Muscle of leg (tissue), 11 donors: ENCODE data around the gene B4GALT4. TPM values are rescaled to one million over a fixed set of nuclear protein-coding genes. Genes with fewer than 3 reads are reported as not detected.

Source experiments
- DNase-seq: peaks from one replicate; pipeline ENCODE4 v3.0.0; 2013
- H3K27ac ChIP-seq: one replicate; pipeline ENCODE4 v1.5.1; 2013; ENCODE audit warnings: mild to moderate bottlenecking, low read length, control low read depth
- H3K27me3 ChIP-seq: one replicate; pipeline ENCODE4 v1.6.1; 2013; ENCODE audit warnings: low read length; ENCODE audit not compliant: control insufficient read depth, insufficient read depth
- H3K36me3 ChIP-seq: one replicate; pipeline ENCODE4 v1.6.1; 2013; ENCODE audit warnings: low read length; ENCODE audit not compliant: control insufficient read depth, insufficient read depth
- H3K4me1 ChIP-seq: one replicate; pipeline ENCODE4 v1.6.1; 2013; ENCODE audit warnings: low read length; ENCODE audit not compliant: control insufficient read depth, insufficient read depth
- H3K4me3 ChIP-seq: one replicate; pipeline ENCODE4 v1.5.1; 2013; ENCODE audit warnings: low read length, control low read depth
- H3K9me3 ChIP-seq: replicated peaks from 2 replicates; pipeline ENCODE4 v1.6.1; 2013; ENCODE audit warnings: low read depth, low read length; ENCODE audit not compliant: control insufficient read depth
- WGBS: methylation state at CpG from one replicate; pipeline ENCODE4 v1.1.5; 2013; ENCODE audit warnings: missing lambda C conversion rate; ENCODE audit not compliant: insufficient coverage; 5-methylcytosine and 5-hydroxymethylcytosine counted together
- polyA plus RNA-seq, 8 donors: library from polyadenylated mRNA; unstranded; fragments of 120-200 nt; gene quantifications; one replicate each; pipeline versions ENCODE4 v1.2.1 to v1.2.3, GENCODE V29; 2013; ENCODE audit warnings: inconsistent platforms in 1 of 8, low replicate concordance in 1 of 8; ENCODE audit not compliant: insufficient read length in 8 of 8, insufficient read depth in 1 of 8
- total RNA-seq: library from RNA; stranded (reverse); fragments of 120-200 nt; gene quantifications from one replicate; pipeline ENCODE4 v1.2.4, GENCODE V29; 2013

The B4GALT4 gene
- total and polyA plus RNA-seq, 9 donors, result 9.9 to 16.7 (median 11.7) TPM

GRCh38 chr3:119227070-119227850, 13.4 kb downstream of the B4GALT4 start:
- Histone ChIP-seq H3K4me3 (no peak overlapping the region), H3K27ac (no peak overlapping the region), H3K9me3 (no peaks in the 10 kb centered on the region), H3K36me3 (peaks cover 47% of the 10 kb centered on the region), H3K4me1 (no peaks in the 10 kb centered on the region), H3K27me3 (no peaks in the 10 kb centered on the region)
- 75% methylated on average over 2 of the region's 6 CpGs for WGBS
- no peak for DNase-seq

GRCh38 chr3:119225121-119225520, 15.6 kb downstream of the B4GALT4 start:
- Histone ChIP-seq H3K36me3 (peaks cover 49% of the 10 kb centered on the region), H3K9me3 (no peaks in the 10 kb centered on the region), H3K27me3 (no peaks in the 10 kb centered on the region), H3K4me3 (no peak overlapping the region), H3K4me1 (no peaks in the 10 kb centered on the region), H3K27ac (no peak overlapping the region)
- no peak for DNase-seq
- no CpG with 5 or more reads among the region's 3 CpGs for WGBS

DNA sequence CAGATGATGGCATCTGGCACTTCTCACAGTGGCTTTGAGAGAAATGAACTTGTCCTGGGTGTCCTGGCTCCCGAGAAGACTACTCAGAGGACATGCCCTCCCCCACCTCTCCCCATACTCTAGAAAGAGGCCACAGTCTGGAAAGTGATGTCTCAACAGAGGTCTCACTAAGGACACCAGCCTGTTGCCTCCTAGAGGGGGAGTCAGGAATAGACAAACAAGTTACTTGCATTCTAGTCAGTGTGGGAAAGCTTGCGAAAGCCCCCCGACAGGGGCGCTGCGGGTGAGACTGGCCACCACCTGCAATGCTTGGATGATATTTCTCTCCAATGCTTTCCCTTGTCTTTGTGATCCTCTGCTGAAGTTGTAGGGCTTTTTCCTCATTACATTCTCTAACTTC, 17.2 kb downstream of the B4GALT4 start:
- Histone ChIP-seq H3K4me3 (no peak overlapping the region), H3K27me3 (no peaks in the 10 kb centered on the region), H3K9me3 (no peaks in the 10 kb centered on the region), H3K27ac (no peak overlapping the region), H3K4me1 (no peaks in the 10 kb centered on the region), H3K36me3 (peaks cover 44% of the 10 kb centered on the region)
- DNase-seq, result no peak
- 94% methylated on average over 4 of the region's 5 CpGs for WGBS

GRCh38 chr3:119222391-119222790, 18.3 kb downstream of the B4GALT4 start:
- Histone ChIP-seq H3K36me3 (peaks cover 48% of the 10 kb centered on the region), H3K27ac (no peak overlapping the region), H3K27me3 (no peaks in the 10 kb centered on the region), H3K4me3 (no peak overlapping the region), H3K9me3 (no peaks in the 10 kb centered on the region), H3K4me1 (no peaks in the 10 kb centered on the region)
- no peak for DNase-seq
- 89% methylated on average over 7 of the region's 7 CpGs for WGBS

DNA sequence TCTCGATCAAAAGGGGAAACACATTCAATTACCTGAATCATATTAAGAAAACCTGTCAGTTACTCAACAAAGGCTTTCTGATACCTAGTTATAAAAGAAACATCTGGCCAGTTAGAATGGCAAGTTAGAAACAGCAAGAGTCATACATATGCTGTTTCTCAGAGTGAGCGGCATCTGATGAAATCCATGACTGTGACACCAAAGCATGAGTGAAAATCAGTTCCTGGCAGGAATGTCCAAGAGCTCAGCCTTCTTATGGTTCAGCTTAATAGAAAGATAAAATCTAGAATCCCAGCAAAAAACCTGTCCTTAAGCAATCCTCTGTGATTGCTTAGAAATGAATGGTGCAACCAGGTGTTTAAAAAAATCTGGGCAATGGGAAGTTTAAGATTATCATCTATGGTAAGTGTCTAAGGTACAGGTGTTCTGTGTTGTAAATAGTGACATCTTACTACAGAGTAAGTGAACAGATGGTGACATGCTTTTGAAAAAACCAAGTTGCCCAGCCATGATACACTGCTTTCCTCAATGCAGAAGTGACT, 18.8 kb downstream of the B4GALT4 start:
- H3K9me3 ChIP-seq, result no peaks in the 10 kb centered on the region
- no peak for DNase-seq
- H3K4me1 ChIP-seq, result no peaks in the 10 kb centered on the region
- H3K27me3 ChIP-seq, result no peaks in the 10 kb centered on the region
- peaks cover 53% of the 10 kb centered on the region for H3K36me3 ChIP-seq
- H3K4me3 ChIP-seq, result no peak overlapping the region
- WGBS, result 100% methylated on average over 1 of the region's 2 CpGs
- no peak overlapping the region for H3K27ac ChIP-seq

GRCh38 chr3:119220970-119221667, 19.6 kb downstream of the B4GALT4 start:
- Histone ChIP-seq H3K27me3 (no peaks in the 10 kb centered on the region), H3K27ac (no peak overlapping the region), H3K4me3 (no peak overlapping the region), H3K36me3 (peaks cover 47% of the 10 kb centered on the region), H3K4me1 (no peaks in the 10 kb centered on the region), H3K9me3 (no peaks in the 10 kb centered on the region)
- 100% methylated on average over 3 of the region's 3 CpGs for WGBS
- DNase-seq, result no peak

- no peak overlapping the region for H3K27ac ChIP-seq
- H3K27me3 ChIP-seq, result no peaks in the 10 kb centered on the region
- WGBS, result 96% methylated on average over 6 of the region's 7 CpGs
- no peaks in the 10 kb centered on the region for H3K4me1 ChIP-seq
- no peak overlapping the region for H3K4me3 ChIP-seq
- DNase-seq, result no peak
- peaks cover 49% of the 10 kb centered on the region for H3K36me3 ChIP-seq
- no peaks in the 10 kb centered on the region for H3K9me3 ChIP-seq
Observed at GRCh38 chr3:119220198-119220597, 20.5 kb downstream of the B4GALT4 start.

- no CpG with 5 or more reads among the region's 4 CpGs for WGBS
- H3K36me3 ChIP-seq, result peaks cover 54% of the 10 kb centered on the region
Observed at GRCh38 chr3:119219069-119219468, 21.6 kb downstream of the B4GALT4 start.

DNA sequence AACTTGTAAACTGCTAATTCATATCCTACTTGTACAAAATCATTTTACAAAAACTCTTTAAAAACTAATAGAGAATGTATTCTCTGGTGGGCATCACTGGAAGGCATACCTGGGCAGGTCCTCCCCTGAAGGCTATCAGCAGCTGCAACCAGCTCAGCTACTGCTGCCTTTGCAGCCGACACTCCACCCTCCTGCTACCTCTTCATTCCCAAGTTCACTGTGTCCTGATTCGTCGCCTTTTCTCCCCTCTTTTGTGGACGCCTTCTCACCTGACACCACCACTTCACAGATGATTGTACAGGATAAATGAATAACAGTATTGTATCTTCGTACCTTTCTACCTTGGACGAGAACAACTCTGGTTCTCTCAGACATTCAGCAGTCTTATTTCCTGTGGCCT, 28.9 kb downstream of the B4GALT4 start:
- WGBS, result no CpG with 5 or more reads among the region's 6 CpGs
- H3K27ac ChIP-seq, result no peak overlapping the region
- H3K27me3 ChIP-seq, result no peaks in the 10 kb centered on the region
- DNase-seq, result no peak
- no peaks in the 10 kb centered on the region for H3K9me3 ChIP-seq
- H3K36me3 ChIP-seq, result peaks cover 25% of the 10 kb centered on the region
- no peak overlapping the region for H3K4me3 ChIP-seq
- H3K4me1 ChIP-seq, result no peaks in the 10 kb centered on the region

More at GRCh38 chr3:119219069-119219468, 21.6 kb downstream of the B4GALT4 start:
- Histone ChIP-seq H3K27me3 (no peaks in the 10 kb centered on the region), H3K4me1 (no peaks in the 10 kb centered on the region), H3K27ac (no peak overlapping the region), H3K4me3 (no peak overlapping the region), H3K9me3 (no peaks in the 10 kb centered on the region)
- DNase-seq, result no peak

DNA sequence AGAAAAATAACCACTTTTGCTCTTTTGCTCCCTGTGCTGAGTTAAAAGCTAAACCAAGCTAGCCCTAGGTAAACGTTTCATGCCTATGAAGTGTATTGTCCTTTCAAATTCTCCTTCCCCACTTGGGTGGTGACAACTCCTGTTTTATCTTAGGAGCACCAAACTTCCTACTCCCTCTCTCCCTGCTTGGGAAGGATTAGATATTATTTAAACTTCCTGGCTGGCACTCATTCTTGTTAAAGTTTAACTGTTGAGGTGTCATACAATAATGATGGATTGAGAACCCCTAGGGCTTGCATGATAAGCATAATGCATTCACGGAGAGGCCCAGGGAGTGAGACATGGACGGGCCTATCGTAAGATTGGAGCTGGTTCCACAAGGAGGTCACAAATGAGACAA, 29.5 kb downstream of the B4GALT4 start:
- Histone ChIP-seq H3K4me1 (no peaks in the 10 kb centered on the region), H3K9me3 (no peaks in the 10 kb centered on the region), H3K27me3 (no peaks in the 10 kb centered on the region), H3K36me3 (peaks cover 25% of the 10 kb centered on the region), H3K4me3 (no peak overlapping the region), H3K27ac (no peak overlapping the region)
- DNase-seq, result no peak
- 52% methylated on average over 3 of the region's 4 CpGs for WGBS
